NAMALWA (cell line): ENCODE results near the gene POLR1A.

Source experiments
- DNase-seq: peaks from one replicate; pipeline ENCODE4 v3.0.0-alpha.2; 2015; ENCODE audit warnings: low spot score

The POLR1A gene

GRCh38 chr2:86037795-86038192 is 67.9 kb downstream of the POLR1A start:
- peak; percentile 61 for DNase-seq

- peak; percentile 89 for DNase-seq
Observed at GRCh38 chr2:86037141-86037794, 68.4 kb downstream of the POLR1A start.

GRCh38 chr2:86036669-86037138 is 69.0 kb downstream of the POLR1A start:
- DNase-seq = no peak

GRCh38 chr2:86035883-86036668 is 69.6 kb downstream of the POLR1A start:
- DNase-seq = peak; percentile 97

- DNase-seq = peak; percentile 82
Observed at GRCh38 chr2:86035376-86035882, 70.3 kb downstream of the POLR1A start.

- no peak for DNase-seq
Observed at GRCh38 chr2:86033751-86034692, 71.7 kb downstream of the POLR1A start.

- DNase-seq = no peak
Observed at GRCh38 chr2:86032861-86033595, 72.7 kb downstream of the POLR1A start.

- no peak for DNase-seq
Observed at GRCh38 chr2:86031606-86032005, 74.1 kb downstream of the POLR1A start.

- no peak for DNase-seq
Observed at GRCh38 chr2:86031151-86031550, 74.5 kb downstream of the POLR1A start.

GRCh38 chr2:86029873-86030272 is 75.8 kb downstream of the POLR1A start:
- DNase-seq = no peak

- DNase-seq = no peak
Observed at GRCh38 chr2:86028766-86029381, 76.8 kb downstream of the POLR1A start.

GRCh38 chr2:86027922-86028765 is 77.5 kb downstream of the POLR1A start:
- DNase-seq = no peak

GRCh38 chr2:86027196-86027921 is 78.3 kb downstream of the POLR1A start:
- DNase-seq = no peak

- no peak for DNase-seq
Observed at GRCh38 chr2:86026744-86027065, 79.0 kb downstream of the POLR1A start.

- no peak for DNase-seq
Observed at GRCh38 chr2:86025976-86026743, 79.5 kb downstream of the POLR1A start.

- DNase-seq = no peak
Observed at GRCh38 chr2:86025229-86025820, 80.4 kb downstream of the POLR1A start.

- DNase-seq = peak; percentile 30
Observed at GRCh38 chr2:86023366-86023712, 82.3 kb downstream of the POLR1A start.

GRCh38 chr2:86022661-86023365 is 82.9 kb downstream of the POLR1A start:
- DNase-seq = no peak
